Choroid plexus epithelial cell (primary cell): ENCODE measurements around the gene LPP.
A peak's percentile ranks its signal among the peaks of the same experiment; 100 is the strongest.

ENCODE experiments used
- DNase-seq: peaks from one replicate; pipeline ENCODE4 v3.0.0-alpha.2; 2010; ENCODE audit warnings: low read depth
- H3K4me3 ChIP-seq: 2 replicates; pipeline ENCODE4 v1.5.1; 2011; ENCODE audit warnings: low read depth, mild to moderate bottlenecking, control low read depth, low read length, moderate library complexity
- CTCF ChIP-seq: conservative IDR thresholded peaks from 2 replicates; pipeline ENCODE4 v1.5.1; 2011; ENCODE audit warnings: low read depth, mild to moderate bottlenecking, control low read depth, inconsistent platforms, low read length, moderate library complexity

LPP gene

GRCh38 chr3:188294113-188294512 is 140.2 kb downstream of the LPP start:
- H3K4me3 ChIP-seq, result no peak overlapping the region
- DNase-seq, result no peak
- no peak for TF ChIP-seq CTCF

GRCh38 chr3:188294823-188295487 is 141.0 kb downstream of the LPP start:
- no peak for TF ChIP-seq CTCF
- DNase-seq, result peak; percentile 96
- no peak overlapping the region for H3K4me3 ChIP-seq

- H3K4me3 ChIP-seq, result no peak overlapping the region
- TF ChIP-seq CTCF, result no peak
- no peak for DNase-seq
Observed at GRCh38 chr3:188295876-188296275, 141.9 kb downstream of the LPP start.

- TF ChIP-seq CTCF, result no peak
- H3K4me3 ChIP-seq, result no peak overlapping the region
- DNase-seq, result peak; percentile 85
Observed at GRCh38 chr3:188296761-188297612, 143.0 kb downstream of the LPP start.

- TF ChIP-seq CTCF, result no peak
- no peak for DNase-seq
- no peak overlapping the region for H3K4me3 ChIP-seq
Observed at GRCh38 chr3:188298585-188298984, 144.6 kb downstream of the LPP start.

GRCh38 chr3:188299068-188299467 is 145.1 kb downstream of the LPP start:
- no peak for TF ChIP-seq CTCF
- H3K4me3 ChIP-seq, result no peak overlapping the region
- no peak for DNase-seq
